Activated T-helper 2 cell treated with anti-CD3 and anti-CD28 coated beads, Interferon-gamma antibody, Interleukin-2, Interleukin-4, amounts not matched to agents 10 μg/mL and 5 μg/mL and 100 μg/mL, durations not matched to agents 14 hours and 24 hours and 36 hours (primary cell): Measurements from ENCODE around the gene AREL1. TPM values are rescaled to one million over a fixed set of nuclear protein-coding genes. Genes with fewer than 3 reads are reported as not detected.

ENCODE experiments used
- DNase-seq: peaks from one replicate; pipeline ENCODE4 v3.0.0; 2021; ENCODE audit warnings: low spot score
- H3K27ac Mint-ChIP-seq: one replicate; pipeline ENCODE4 v1.8.0; 2021; ENCODE audit warnings: mixed read lengths
- H3K27me3 Mint-ChIP-seq: one replicate; pipeline ENCODE4 v1.8.0; 2021; ENCODE audit warnings: low read depth, mixed read lengths
- H3K36me3 Mint-ChIP-seq: one replicate; pipeline ENCODE4 v1.8.0; 2021; ENCODE audit warnings: low read depth, mixed read lengths
- H3K4me1 Mint-ChIP-seq: one replicate; pipeline ENCODE4 v1.8.0; 2021; ENCODE audit warnings: low read depth, mixed read lengths
- H3K4me3 Mint-ChIP-seq: one replicate; pipeline ENCODE4 v1.8.0; 2021; ENCODE audit warnings: low read depth, mild to moderate bottlenecking, moderate library complexity, mixed read lengths
- H3K9me3 Mint-ChIP-seq: one replicate; pipeline ENCODE4 v1.8.0; 2021; ENCODE audit warnings: mixed read lengths
- intact Hi-C: fragments of 100-400 bp; cut with micrococcal nuclease; formaldehyde crosslinking; loops from one replicate; pipeline ENCODE4 v1.15.1; 2023
- total RNA-seq: library from RNA; stranded (reverse); gene quantifications from 2 replicates; pipeline ENCODE4 v1.2.3, GENCODE V29; 2022

AREL1 gene
- total RNA-seq, 1 donor from 2014 or later = 40.0 TPM

DNA sequence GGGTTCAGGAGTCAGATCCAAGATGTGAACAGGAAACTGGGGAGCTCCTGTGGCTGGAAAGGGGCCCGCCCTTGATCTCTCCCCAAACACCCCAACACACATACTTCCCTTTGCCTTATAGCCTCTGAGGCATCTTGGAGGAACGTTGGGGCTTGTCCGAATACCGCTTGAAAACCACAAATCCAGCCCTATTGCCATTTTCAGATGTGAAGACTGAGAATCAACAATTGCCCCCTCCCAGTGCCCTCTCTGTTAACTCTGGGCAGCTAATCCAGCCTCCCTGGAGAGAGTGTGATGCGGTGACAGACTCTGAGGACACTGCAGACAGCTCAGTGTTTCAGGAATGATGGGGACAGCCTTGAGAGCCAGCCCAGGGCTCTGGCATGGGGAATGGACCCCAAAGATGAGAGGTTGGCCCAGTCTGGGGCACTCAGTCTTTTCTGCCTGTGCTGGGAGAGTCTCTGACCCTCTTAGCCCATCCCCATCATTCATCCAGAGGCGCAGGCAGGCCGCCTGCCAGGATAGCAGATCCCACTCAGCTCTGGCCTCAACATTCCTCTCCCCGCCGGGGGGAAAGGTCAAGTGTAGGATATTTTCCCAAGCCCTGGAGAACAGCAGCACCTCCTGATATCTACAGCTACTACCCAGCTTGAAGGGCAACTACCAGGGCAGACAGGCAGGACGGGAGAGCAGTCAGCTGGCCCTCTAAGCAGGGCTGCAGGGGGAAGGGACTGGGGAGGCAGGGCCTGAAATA is 76.3 kb downstream of the AREL1 start:
- H3K4me3 Mint-ChIP-seq = no peak overlapping the region
- no peak for DNase-seq
- peaks cover 16% of the 10 kb centered on the region for H3K27me3 Mint-ChIP-seq
- intact Hi-C loops = no loop called here
- no peaks in the 10 kb centered on the region for H3K4me1 Mint-ChIP-seq
- no peaks in the 10 kb centered on the region for H3K9me3 Mint-ChIP-seq
- no peaks in the 10 kb centered on the region for H3K36me3 Mint-ChIP-seq
- H3K27ac Mint-ChIP-seq = no peak overlapping the region

DNA sequence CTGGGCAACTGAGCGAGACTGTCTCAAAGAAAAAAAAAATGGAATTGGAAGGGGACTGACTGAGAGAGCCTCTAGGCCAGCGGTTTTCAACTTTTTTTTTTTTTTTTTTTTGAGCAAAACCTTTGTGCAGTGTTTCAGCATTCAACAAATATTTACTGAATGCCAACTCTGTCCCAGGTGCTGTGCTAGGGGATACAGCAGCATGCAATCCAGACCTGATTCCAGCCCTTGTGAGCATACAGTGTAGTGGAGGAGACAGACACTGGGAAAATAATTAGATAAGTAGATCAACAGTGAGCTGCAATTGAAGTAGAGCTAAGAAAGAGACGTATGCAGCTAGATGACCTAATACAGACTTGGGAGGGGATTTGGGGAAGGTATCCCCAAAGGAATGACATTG is 77.0 kb downstream of the AREL1 start:
- Mint-ChIP-seq H3K27me3 (peaks cover 16% of the 10 kb centered on the region), H3K4me1 (no peaks in the 10 kb centered on the region), H3K27ac (no peak overlapping the region), H3K36me3 (no peaks in the 10 kb centered on the region), H3K9me3 (no peaks in the 10 kb centered on the region), H3K4me3 (no peak overlapping the region)
- DNase-seq = no peak
- intact Hi-C loops = no loop called here

DNA sequence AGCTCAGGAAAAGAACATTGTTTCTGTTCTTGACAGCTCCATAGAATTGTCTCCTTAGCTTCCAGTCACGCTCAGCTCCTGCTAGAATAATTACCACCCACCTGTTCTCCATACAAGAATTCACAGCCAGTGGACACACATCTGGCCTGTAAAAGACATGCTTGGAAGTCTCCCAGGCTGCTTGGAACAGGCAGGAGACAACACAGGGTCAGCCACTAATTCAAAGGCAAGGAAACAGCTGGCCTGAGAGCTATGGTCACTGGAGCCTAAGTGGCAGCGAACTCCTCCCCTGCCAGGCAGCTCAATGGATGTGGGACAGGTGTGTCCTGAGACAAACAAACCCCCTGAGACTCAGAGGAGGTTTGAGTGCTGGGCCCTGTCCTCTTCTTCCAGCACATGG is 77.9 kb downstream of the AREL1 start:
- DNase-seq = no peak
- Mint-ChIP-seq H3K9me3 (no peaks in the 10 kb centered on the region), H3K4me1 (no peaks in the 10 kb centered on the region), H3K4me3 (no peak overlapping the region), H3K27ac (no peak overlapping the region), H3K36me3 (no peaks in the 10 kb centered on the region), H3K27me3 (peaks cover 14% of the 10 kb centered on the region)
- intact Hi-C loops = no loop called here

DNA sequence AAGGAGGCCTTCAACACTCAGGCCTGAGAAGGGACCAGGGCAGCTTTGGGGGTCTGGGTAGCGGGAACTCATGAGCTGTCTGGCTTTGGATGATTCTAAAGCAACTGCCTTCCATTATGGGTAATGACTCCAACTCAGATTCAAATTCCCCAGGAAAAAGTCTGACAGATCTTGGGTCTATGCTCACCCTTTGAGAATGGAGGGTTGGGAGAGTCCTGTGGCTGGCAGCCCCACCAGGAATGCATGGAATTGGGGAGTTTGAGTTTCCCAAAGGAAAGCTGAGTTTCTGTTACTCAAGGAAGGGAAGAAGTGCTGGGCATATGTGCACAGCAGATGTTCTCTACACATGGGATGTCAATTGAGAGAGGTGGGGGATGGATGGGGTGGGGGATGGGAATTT is 78.4 kb downstream of the AREL1 start:
- H3K4me1 Mint-ChIP-seq = no peaks in the 10 kb centered on the region
- no peaks in the 10 kb centered on the region for H3K36me3 Mint-ChIP-seq
- no peak overlapping the region for H3K27ac Mint-ChIP-seq
- H3K9me3 Mint-ChIP-seq = no peaks in the 10 kb centered on the region
- peaks cover 13% of the 10 kb centered on the region for H3K27me3 Mint-ChIP-seq
- DNase-seq = no peak
- H3K4me3 Mint-ChIP-seq = no peak overlapping the region
- intact Hi-C loops = no loop called here

DNA sequence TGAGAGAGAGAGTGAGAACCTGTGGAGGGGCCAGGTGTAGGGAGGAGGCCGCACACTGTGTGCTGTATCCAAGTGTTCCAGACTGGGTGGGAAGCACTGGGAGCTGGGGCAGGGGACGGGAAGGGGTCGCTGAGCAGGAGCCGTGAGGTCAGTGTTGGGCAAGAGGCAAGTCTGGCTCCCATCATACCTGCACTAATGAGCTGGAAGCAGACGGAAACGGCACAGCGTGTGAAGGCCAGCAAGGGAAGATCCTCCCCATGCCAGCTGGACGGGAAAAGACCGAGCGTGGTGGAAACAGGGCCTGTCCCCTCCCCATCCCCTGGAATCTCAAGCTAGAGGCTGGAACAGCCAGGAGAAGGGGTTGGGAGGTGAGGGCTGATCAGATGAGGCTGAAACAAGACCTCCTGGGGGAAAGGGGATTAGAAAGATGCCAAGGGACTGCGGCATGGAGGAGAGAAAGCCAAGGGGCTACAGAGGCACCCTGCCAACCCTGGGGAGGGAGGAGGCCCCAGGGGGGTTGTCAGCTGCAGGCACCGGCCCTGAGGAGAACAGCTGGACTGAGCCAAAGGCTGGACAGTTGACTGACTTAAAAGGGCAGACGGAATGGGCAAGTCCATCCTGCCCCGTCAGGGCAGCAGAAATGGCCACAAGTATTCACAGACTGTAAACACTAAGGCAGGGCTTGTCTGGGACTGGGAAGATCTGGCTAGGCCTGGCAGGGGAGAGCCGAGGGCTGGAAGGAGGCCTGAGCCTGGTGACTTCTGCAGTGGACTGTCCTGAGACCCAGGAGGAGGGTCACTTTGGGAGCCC is 81.8 kb downstream of the AREL1 start:
- Mint-ChIP-seq H3K27me3 (peaks cover 11% of the 10 kb centered on the region), H3K4me3 (no peak overlapping the region), H3K4me1 (no peaks in the 10 kb centered on the region), H3K36me3 (no peaks in the 10 kb centered on the region), H3K27ac (no peak overlapping the region), H3K9me3 (no peaks in the 10 kb centered on the region)
- no peak for DNase-seq
- intact Hi-C loops = no loop called here

DNA sequence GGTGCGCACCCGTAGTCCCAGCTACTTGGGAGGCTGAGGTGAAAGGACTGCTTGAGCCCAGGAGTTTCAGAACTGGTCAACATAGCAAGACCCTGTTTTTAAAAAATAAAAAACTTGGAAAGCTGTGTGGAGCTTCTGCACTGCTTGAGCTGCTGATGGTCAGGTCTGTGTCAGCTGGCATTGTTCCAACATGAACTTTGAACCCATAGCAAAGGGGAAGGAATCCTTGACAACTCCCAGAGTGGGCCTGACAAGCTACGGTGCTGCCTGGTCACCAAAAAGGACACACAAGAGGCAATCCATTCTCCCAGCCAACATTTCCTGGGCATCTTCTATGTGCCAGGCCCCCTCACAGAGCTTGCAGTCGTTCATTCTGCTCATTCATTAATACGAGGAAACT is 84.5 kb downstream of the AREL1 start:
- no peak overlapping the region for H3K27ac Mint-ChIP-seq
- H3K4me1 Mint-ChIP-seq = no peaks in the 10 kb centered on the region
- H3K4me3 Mint-ChIP-seq = no peak overlapping the region
- H3K27me3 Mint-ChIP-seq = peaks cover 13% of the 10 kb centered on the region
- no peaks in the 10 kb centered on the region for H3K9me3 Mint-ChIP-seq
- intact Hi-C loops = no loop called here
- no peaks in the 10 kb centered on the region for H3K36me3 Mint-ChIP-seq
- DNase-seq = no peak

DNA sequence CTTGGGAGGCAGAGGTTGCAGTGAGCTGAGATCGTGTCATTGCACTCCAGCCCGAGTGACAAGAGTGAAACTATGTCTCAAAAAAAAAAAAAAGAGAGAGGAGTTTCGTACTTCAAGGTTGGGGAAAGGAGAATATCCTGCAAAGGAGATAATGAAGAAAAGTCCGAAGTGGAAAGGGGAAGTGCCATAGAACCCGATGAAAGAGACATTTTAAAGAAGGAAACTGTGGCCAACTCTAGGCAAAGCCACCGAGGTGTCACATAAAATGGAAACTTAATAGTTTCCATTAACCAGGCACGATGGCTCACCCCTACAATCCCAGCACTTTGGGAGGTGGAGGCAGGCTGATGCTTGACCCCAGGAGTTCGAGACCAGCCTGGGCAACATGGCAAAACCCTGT is 85.8 kb downstream of the AREL1 start:
- intact Hi-C loops = no loop called here
- Mint-ChIP-seq H3K27me3 (peaks cover 13% of the 10 kb centered on the region), H3K36me3 (no peaks in the 10 kb centered on the region), H3K9me3 (no peaks in the 10 kb centered on the region), H3K4me1 (no peaks in the 10 kb centered on the region), H3K4me3 (no peak overlapping the region), H3K27ac (no peak overlapping the region)
- DNase-seq = no peak

DNA sequence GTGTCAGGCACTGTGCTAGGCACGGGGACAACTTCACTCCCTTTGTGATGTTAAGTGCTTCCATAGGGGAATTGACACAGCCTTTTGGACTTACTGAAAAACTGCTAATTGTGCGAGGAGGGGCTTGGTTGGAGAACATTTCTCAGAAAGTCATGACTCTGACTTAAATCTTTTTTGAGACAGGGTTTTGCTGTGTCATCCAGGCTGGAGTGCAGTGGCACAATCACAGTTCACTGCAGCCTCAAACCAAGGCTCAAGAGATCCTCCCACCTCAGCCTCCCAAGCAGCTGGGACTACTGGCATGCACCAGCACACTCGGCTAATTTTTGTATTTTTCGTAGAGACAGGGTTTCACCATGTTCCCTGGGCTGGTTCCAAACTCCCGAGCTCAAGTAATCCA is 90.6 kb downstream of the AREL1 start:
- no peaks in the 10 kb centered on the region for H3K36me3 Mint-ChIP-seq
- H3K9me3 Mint-ChIP-seq = no peaks in the 10 kb centered on the region
- peaks cover 40% of the 10 kb centered on the region for H3K4me1 Mint-ChIP-seq
- no peak overlapping the region for H3K4me3 Mint-ChIP-seq
- DNase-seq = no peak
- no peak overlapping the region for H3K27ac Mint-ChIP-seq
- intact Hi-C loops = no loop called here
- peaks cover 14% of the 10 kb centered on the region for H3K27me3 Mint-ChIP-seq

DNA sequence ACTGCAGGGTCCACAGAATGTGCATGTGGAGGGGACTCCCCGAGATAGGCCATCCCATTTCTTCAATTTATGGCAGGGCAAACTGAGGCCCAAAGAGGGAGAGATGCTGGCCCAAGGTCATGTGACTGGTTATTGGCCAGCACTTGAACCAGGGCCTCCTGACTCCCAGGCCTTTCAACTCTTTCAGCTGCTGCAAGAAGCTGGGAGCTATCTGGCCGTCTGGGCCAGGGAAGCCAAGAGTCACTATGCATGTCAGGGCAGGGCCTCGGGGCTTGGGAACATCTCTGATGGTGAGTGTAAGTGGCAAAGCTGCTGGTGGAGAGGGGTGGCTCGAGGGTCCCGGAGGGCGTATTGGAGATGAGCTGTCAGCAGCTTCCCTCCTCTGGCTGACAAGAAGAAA is 91.3 kb downstream of the AREL1 start:
- no peak overlapping the region for H3K4me3 Mint-ChIP-seq
- no peak for DNase-seq
- intact Hi-C loops = no loop called here
- peaks cover 14% of the 10 kb centered on the region for H3K27me3 Mint-ChIP-seq
- no peaks in the 10 kb centered on the region for H3K9me3 Mint-ChIP-seq
- no peak overlapping the region for H3K27ac Mint-ChIP-seq
- H3K36me3 Mint-ChIP-seq = no peaks in the 10 kb centered on the region
- peaks cover 42% of the 10 kb centered on the region for H3K4me1 Mint-ChIP-seq

DNA sequence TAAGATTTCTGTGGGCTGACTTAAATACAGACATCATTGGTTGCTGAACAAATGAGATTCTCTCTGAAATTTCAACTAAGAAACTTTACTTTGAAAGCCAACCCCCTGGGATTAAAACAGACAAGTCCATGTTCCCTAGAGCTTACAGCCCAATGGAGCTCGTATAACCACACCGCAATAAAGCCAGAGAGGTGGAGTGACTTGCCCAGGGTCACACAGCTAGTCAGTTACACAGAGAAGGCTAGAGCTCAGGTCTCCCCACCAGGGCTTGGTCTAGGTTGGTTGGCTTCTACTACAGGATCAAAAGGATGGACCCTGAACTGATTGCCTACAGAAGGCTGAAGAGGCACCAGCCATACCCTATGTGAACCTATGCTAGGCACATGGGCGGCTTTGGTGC is 92.0 kb downstream of the AREL1 start:
- peaks cover 48% of the 10 kb centered on the region for H3K4me1 Mint-ChIP-seq
- H3K27ac Mint-ChIP-seq = no peak overlapping the region
- no peak for DNase-seq
- H3K9me3 Mint-ChIP-seq = no peaks in the 10 kb centered on the region
- H3K36me3 Mint-ChIP-seq = no peaks in the 10 kb centered on the region
- H3K4me3 Mint-ChIP-seq = no peak overlapping the region
- intact Hi-C loops = no loop called here
- peaks cover 17% of the 10 kb centered on the region for H3K27me3 Mint-ChIP-seq

DNA sequence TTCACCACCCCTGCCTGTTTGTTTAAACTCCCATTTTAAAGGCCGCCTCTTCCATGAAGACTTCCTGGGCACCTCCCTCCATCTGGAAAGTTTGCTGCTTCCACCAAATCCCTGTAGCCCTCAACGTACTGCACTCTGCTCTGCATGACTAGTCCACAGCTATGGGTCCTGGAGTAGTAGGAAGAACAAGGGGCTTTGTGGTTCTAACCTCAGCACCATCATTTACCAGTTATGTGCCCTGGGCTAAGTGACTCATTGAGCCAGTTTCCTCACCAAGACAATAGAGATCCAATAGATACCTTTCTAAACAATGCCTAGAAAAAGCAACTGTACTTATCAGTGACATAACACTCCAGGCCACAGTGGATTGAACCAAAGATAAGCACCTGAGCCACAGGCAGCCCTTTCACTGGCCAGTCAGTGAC is 92.4 kb downstream of the AREL1 start:
- peak; percentile 18 for DNase-seq
- intact Hi-C loops = no loop called here
- Mint-ChIP-seq H3K27me3 (peaks cover 21% of the 10 kb centered on the region), H3K4me1 (peaks cover 52% of the 10 kb centered on the region), H3K4me3 (peak overlapping the region; percentile 31), H3K9me3 (no peaks in the 10 kb centered on the region), H3K36me3 (no peaks in the 10 kb centered on the region), H3K27ac (peak overlapping the region; percentile 58)

DNA sequence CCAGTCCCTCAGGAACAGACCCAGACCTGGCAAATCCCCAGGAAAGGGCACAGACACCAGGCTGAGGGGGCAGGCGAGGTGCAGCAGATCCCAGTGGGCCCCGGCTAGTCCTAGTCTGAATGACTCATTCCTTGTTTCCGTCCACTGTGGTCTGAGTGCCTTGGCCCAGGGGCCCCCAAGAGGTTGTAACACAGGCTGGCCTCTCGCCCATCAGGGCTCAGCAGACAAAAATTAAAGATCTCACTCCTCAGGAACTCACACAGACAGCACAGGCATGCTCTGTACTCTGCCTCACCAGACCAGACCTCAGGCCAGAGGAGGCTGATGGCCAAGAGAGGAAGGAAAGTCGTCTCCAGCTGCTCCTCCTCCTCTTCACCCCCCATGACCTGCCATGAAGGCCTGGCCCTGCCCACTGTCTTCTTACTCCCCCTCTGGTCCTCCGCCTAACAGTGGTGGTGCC is 93.2 kb downstream of the AREL1 start:
- intact Hi-C loops = loop anchor here (5.0 kb wide), 3 partner anchors 48 to 223 kb away; no protein-coding TSS in a partner anchor
- Mint-ChIP-seq H3K4me1 (peaks cover 57% of the 10 kb centered on the region), H3K36me3 (no peaks in the 10 kb centered on the region), H3K4me3 (no peak overlapping the region), H3K9me3 (no peaks in the 10 kb centered on the region), H3K27me3 (peaks cover 24% of the 10 kb centered on the region), H3K27ac (no peak overlapping the region)
- DNase-seq = no peak
